Measurements from ENCODE around the gene C2orf92. TPM values are rescaled to one million over a fixed set of nuclear protein-coding genes. Genes with fewer than 3 reads are reported as not detected.

The C2orf92 gene
- polyA plus RNA-seq, 1 donor from 2014 or later: 10.7 TPM

- no peak overlapping the region for H2AFZ ChIP-seq (ENCODE audit: low read depth, low read length)
- H3K79me2 ChIP-seq (replicated peaks; ENCODE audit: insufficient read depth, low read length): no peaks in the 10 kb centered on the region
- no peaks in the 10 kb centered on the region for H3K9me3 ChIP-seq (ENCODE audit: low read length)
- no peak overlapping the region for H3K4me2 ChIP-seq (ENCODE audit: low read length)
- H3K4me3 ChIP-seq (ENCODE audit: low read length): no peak overlapping the region
- H3K27ac ChIP-seq (ENCODE audit: low read length): no peak overlapping the region
- H4K20me1 ChIP-seq (ENCODE audit: insufficient read depth): no peaks in the 10 kb centered on the region
- no peaks in the 10 kb centered on the region for H3F3A ChIP-seq (ENCODE audit: insufficient read depth, low read length, poor library complexity, severe bottlenecking)
- no peak for TF ChIP-seq EP300 (conservative IDR thresholded peaks at IDR 0.05; ENCODE audit: poor library complexity, severe bottlenecking)
- TF ChIP-seq POLR2AphosphoS5 (IDR thresholded peaks at IDR 0.05): no peak
- TF ChIP-seq MXI1 (conservative IDR thresholded peaks at IDR 0.05; ENCODE audit: poor library complexity, severe bottlenecking): no peak
- TF ChIP-seq, protein P1, sequence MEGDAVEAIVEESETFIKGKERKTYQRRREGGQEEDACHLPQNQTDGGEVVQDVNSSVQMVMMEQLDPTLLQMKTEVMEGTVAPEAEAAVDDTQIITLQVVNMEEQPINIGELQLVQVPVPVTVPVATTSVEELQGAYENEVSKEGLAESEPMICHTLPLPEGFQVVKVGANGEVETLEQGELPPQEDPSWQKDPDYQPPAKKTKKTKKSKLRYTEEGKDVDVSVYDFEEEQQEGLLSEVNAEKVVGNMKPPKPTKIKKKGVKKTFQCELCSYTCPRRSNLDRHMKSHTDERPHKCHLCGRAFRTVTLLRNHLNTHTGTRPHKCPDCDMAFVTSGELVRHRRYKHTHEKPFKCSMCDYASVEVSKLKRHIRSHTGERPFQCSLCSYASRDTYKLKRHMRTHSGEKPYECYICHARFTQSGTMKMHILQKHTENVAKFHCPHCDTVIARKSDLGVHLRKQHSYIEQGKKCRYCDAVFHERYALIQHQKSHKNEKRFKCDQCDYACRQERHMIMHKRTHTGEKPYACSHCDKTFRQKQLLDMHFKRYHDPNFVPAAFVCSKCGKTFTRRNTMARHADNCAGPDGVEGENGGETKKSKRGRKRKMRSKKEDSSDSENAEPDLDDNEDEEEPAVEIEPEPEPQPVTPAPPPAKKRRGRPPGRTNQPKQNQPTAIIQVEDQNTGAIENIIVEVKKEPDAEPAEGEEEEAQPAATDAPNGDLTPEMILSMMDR (IDR thresholded peaks at IDR 0.05; ENCODE audit: poor library complexity, severe bottlenecking): peak; percentile 39
- no peaks in the 10 kb centered on the region for H3K9me2 ChIP-seq (ENCODE audit: insufficient read depth, low read length)
- H3K36me3 ChIP-seq (ENCODE audit: insufficient read depth, low read length): no peaks in the 10 kb centered on the region
- no peak overlapping the region for H3K9ac ChIP-seq (ENCODE audit: low read length)
- no peaks in the 10 kb centered on the region for H3K27me3 ChIP-seq (ENCODE audit: insufficient read depth, low read depth, low read length)
Measured at GRCh38 chr2:97740590-97741182, 71.2 kb downstream of the C2orf92 start.

DNA sequence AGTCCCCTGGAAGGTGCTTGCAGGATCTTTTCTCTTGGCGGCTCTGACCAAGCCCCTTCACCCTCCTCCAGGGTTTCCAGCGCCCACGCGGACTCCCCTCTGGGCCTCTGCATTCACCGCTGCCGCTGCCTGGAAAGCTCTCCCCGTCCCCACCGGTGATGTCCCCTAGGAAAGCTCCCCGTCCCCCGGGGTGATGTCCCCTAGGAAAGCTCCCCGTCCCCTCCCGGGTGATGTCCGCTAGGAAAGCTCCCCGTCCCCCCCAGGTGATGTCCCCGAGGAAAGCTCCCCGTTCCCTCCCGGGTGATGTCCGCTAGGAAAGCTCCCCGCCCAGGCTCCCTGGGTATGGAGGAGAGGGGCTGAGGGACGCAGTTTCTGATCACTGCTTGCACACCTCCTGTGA lies 71.7 kb downstream of the C2orf92 start:
- Histone ChIP-seq H3K36me3 (ENCODE audit: insufficient read depth, low read length) (no peaks in the 10 kb centered on the region), H3K9ac (ENCODE audit: low read length) (no peak overlapping the region), H3K27ac (ENCODE audit: low read length) (no peak overlapping the region), H3K9me3 (ENCODE audit: low read length) (no peaks in the 10 kb centered on the region), H3K4me3 (ENCODE audit: low read length) (no peak overlapping the region), H3K4me2 (ENCODE audit: low read length) (no peak overlapping the region), H3K79me2 (replicated peaks; ENCODE audit: insufficient read depth, low read length) (no peaks in the 10 kb centered on the region), H3K27me3 (ENCODE audit: insufficient read depth, low read depth, low read length) (no peaks in the 10 kb centered on the region), H3F3A (ENCODE audit: insufficient read depth, low read length, poor library complexity, severe bottlenecking) (no peaks in the 10 kb centered on the region), H2AFZ (ENCODE audit: low read depth, low read length) (no peak overlapping the region), H3K9me2 (ENCODE audit: insufficient read depth, low read length) (no peaks in the 10 kb centered on the region), H4K20me1 (ENCODE audit: insufficient read depth) (no peaks in the 10 kb centered on the region)
- TF ChIP-seq EZH2 (IDR thresholded peaks at IDR 0.05; ENCODE audit: borderline replicate concordance, insufficient read depth, low read length, poor library complexity, severe bottlenecking) (no peak), EP300 (conservative IDR thresholded peaks at IDR 0.05; ENCODE audit: poor library complexity, severe bottlenecking) (no peak), MXI1 (conservative IDR thresholded peaks at IDR 0.05; ENCODE audit: poor library complexity, severe bottlenecking) (no peak), RAD21 (conservative IDR thresholded peaks at IDR 0.05) (no peak), TAF1 (IDR thresholded peaks at IDR 0.05; ENCODE audit: low read depth) (no peak)
- TF ChIP-seq, protein P1 (IDR thresholded peaks at IDR 0.05; ENCODE audit: poor library complexity, severe bottlenecking): no peak

- no peak overlapping the region for H3K9ac ChIP-seq (ENCODE audit: low read length)
- H3K36me3 ChIP-seq (ENCODE audit: insufficient read depth, low read length): peaks cover 3% of the 10 kb centered on the region
- no peak overlapping the region for H2AFZ ChIP-seq (ENCODE audit: low read depth, low read length)
- no peaks in the 10 kb centered on the region for H3K9me2 ChIP-seq (ENCODE audit: insufficient read depth, low read length)
- H3K79me2 ChIP-seq (replicated peaks; ENCODE audit: insufficient read depth, low read length): no peaks in the 10 kb centered on the region
- no peaks in the 10 kb centered on the region for H3K9me3 ChIP-seq (ENCODE audit: low read length)
- no peak overlapping the region for H3K27ac ChIP-seq (ENCODE audit: low read length)
- TF ChIP-seq SMC3 (conservative IDR thresholded peaks at IDR 0.05; ENCODE audit: poor library complexity) (no peak), EP300 (conservative IDR thresholded peaks at IDR 0.05; ENCODE audit: poor library complexity, severe bottlenecking) (no peak), TAF1 (IDR thresholded peaks at IDR 0.05; ENCODE audit: low read depth) (no peak), RAD21 (conservative IDR thresholded peaks at IDR 0.05) (no peak), EZH2 (IDR thresholded peaks at IDR 0.05; ENCODE audit: borderline replicate concordance, insufficient read depth, low read length, poor library complexity, severe bottlenecking) (no peak), MXI1 (conservative IDR thresholded peaks at IDR 0.05; ENCODE audit: poor library complexity, severe bottlenecking) (no peak), POLR2AphosphoS5 (IDR thresholded peaks at IDR 0.05) (no peak)
- TF ChIP-seq, protein P2, sequence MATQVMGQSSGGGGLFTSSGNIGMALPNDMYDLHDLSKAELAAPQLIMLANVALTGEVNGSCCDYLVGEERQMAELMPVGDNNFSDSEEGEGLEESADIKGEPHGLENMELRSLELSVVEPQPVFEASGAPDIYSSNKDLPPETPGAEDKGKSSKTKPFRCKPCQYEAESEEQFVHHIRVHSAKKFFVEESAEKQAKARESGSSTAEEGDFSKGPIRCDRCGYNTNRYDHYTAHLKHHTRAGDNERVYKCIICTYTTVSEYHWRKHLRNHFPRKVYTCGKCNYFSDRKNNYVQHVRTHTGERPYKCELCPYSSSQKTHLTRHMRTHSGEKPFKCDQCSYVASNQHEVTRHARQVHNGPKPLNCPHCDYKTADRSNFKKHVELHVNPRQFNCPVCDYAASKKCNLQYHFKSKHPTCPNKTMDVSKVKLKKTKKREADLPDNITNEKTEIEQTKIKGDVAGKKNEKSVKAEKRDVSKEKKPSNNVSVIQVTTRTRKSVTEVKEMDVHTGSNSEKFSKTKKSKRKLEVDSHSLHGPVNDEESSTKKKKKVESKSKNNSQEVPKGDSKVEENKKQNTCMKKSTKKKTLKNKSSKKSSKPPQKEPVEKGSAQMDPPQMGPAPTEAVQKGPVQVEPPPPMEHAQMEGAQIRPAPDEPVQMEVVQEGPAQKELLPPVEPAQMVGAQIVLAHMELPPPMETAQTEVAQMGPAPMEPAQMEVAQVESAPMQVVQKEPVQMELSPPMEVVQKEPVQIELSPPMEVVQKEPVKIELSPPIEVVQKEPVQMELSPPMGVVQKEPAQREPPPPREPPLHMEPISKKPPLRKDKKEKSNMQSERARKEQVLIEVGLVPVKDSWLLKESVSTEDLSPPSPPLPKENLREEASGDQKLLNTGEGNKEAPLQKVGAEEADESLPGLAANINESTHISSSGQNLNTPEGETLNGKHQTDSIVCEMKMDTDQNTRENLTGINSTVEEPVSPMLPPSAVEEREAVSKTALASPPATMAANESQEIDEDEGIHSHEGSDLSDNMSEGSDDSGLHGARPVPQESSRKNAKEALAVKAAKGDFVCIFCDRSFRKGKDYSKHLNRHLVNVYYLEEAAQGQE (IDR thresholded peaks at IDR 0.05; ENCODE audit: borderline replicate concordance): no peak
- TF ChIP-seq, protein P1 (IDR thresholded peaks at IDR 0.05; ENCODE audit: poor library complexity, severe bottlenecking): no peak
- H3K4me2 ChIP-seq (ENCODE audit: low read length): no peak overlapping the region
- no peaks in the 10 kb centered on the region for H3F3A ChIP-seq (ENCODE audit: insufficient read depth, low read length, poor library complexity, severe bottlenecking)
- no peaks in the 10 kb centered on the region for H4K20me1 ChIP-seq (ENCODE audit: insufficient read depth)
- no peaks in the 10 kb centered on the region for H3K27me3 ChIP-seq (ENCODE audit: insufficient read depth, low read depth, low read length)
- no peak overlapping the region for H3K4me3 ChIP-seq (ENCODE audit: low read length)
Measured at GRCh38 chr2:97741686-97742085, 72.2 kb downstream of the C2orf92 start.
